Measurements from ENCODE around the gene CREB1.

CREB1 gene

DNA sequence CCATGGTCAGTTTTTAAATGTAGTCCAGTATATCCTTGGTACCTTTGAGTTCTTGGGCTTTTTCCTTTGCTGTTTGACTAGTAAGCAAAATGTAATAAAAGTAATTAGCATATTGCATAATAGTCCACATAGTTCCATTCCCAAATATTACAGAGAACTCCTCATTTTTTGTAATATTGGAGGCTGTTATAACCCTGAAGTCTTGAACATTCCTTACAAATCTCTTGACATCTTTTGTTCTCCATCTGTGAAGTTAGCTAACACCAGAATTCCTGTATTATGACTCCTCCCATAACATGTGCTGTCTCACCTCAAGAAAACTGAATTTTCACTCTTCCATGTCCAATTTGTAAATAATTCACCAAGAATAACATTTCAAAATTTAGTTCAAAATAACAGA, 17.1 kb downstream of the CREB1 start:
- DNase-seq = no peak

DNA sequence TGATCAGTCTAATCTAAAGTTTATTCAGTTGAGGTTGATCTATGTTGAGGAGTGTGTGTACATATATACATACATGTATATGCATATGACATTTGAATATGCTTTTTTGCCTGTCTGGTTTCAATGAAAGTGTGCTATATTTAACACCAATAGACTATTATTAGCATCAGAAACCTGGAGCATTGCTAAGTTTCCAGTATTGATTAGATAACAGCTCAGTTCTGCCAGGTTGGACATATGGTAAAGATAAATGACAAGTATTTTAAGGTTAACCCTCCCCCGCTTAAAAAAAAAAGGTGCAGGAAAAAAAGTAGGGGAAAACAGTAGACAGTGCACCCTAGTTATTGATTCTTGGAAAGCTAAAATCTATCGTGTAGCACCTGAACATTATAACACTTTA, 19.4 kb downstream of the CREB1 start:
- DNase-seq = no peak

DNA sequence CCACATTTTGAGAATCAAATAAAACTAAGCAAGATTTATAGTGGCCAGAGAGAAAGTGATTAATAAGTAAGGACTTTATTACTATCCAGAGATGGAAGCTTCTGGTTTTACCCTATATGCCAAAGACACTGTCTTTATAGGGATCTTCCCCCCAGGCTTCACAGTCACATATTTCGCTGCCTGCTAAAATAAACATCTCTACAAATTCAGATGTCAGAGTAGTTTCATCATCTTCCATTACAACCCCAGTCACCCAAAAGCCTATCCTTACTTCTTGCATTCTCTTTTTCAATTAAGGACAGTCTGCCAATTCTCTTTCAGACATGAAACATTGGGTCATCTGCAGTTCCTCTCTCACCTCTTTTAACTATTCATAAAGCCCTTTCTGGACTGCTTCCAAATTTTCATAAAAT, 28.3 kb downstream of the CREB1 start:
- no peak for DNase-seq

DNA sequence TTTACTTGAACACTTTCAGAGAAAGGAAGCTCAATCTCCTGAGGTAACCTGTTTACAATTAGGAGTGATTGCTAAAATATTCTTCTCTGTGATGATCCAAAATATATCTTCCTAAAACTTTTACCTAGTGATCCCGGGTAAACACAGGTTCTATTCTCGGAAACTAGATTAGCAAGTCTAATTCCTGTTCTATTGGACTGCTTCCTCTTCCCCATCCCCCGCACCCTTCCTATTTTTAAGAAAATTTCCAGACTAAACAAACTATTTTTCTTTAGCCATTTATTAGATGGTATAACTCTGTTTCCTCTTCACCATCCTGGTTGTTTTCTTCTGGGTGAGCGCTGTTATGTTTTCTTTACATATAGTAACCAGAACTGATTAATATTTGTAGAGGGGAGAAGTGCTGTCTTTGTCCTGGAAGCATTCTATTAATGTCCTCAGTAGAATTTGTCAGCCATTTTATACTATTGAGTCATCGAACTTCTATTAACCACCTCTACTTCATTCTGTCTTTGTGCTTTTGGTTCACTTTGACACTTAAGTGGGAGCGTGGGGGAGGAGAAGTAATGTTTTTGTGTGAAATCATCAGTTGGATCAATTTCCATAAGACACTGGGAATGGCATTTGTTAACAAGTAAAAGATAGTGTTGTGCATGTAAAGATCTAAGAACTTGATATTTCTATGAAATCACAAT, 31.8 kb downstream of the CREB1 start:
- no peak for DNase-seq

DNA sequence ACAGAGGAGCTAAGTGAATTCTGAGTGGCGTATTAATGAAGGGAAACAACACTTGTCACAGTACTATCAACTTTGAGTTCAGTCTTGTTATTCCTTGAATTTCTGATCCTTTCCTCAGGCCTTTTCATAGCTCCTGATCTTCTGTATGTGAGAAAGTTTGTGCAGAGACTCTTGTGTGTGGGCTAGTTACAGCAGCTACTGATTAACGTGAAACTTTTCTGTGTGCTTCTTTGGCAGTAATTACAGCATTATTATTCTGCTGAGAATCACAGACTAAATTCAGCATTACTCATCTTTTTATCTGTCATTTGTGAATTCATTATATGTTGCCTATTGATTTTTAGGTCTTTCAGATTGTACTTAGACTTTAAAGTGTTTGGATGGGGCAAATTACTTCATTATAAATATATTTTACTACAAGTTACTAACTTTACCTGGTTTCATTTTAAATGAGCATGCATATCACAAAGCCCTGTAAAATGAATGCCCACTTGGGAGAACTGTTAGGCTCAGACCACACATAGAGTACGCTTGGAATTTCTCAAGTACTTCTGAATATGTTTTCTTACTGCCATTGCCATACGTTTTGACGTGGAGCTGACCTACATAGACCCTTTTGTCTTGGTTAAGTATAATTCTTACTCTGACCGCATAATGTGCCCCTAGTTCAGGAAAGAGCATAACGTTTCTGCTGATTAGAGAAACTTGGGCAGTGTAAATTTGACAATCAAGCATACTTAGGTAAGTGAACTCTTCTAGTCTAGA, 36.2 kb downstream of the CREB1 start:
- no peak for DNase-seq

DNA sequence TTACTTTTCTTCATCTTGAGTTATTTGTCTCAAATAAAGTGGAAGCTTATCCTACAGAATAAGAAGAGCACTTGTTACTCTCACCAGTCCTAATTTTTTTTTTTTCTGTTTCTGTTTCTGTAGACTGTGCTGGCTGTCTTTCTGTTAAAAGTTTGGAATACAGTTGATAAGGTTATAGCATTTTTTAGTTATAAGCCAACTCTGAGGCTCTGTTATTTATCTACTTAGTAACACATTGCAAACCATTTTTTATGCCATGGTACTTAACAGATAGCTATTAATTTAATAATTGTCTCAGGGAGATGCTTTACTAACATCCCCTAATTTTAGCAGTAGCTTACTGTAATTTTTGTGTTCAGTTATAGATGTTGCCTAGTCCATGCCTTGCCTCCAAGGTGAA, 37.9 kb downstream of the CREB1 start:
- DNase-seq = no peak

DNA sequence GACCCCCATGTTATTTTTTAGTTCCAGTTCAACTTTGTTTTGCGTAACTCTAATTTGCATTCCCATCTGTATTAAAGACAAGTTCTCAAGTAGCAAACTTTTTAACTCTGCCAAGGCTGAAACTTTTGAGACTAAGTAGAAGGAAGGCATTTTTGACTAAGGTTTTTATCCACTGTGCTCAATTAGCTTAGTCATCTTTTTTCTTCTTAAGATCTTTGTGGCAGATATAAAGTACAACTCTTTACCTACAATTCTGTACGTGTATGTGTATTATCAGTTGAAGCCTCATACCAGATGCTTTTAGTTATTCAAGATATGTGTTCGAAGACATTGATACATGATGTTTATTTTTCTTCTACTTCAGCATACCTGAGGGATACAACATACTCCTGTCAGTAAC, 41.6 kb downstream of the CREB1 start:
- DNase-seq = no peak

DNA sequence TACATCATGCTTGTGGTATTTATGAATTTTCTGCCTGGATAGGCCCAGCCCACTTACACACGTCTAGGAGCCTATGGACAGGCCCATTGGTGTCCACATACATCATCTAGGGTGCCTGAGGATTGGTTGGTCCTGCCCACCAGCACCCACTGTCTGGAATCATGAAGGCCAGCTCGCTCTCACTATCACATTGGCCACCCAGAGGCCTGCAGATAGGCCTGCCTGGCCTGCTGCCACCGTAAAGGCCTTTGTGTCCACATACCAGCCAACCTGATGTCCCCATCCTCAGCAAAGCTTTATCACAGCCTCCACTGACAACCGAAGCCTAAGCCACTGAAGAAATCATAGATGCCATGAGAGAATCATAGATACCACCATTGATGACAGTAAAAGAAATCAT, 55.2 kb downstream of the CREB1 start:
- DNase-seq = no peak

DNA sequence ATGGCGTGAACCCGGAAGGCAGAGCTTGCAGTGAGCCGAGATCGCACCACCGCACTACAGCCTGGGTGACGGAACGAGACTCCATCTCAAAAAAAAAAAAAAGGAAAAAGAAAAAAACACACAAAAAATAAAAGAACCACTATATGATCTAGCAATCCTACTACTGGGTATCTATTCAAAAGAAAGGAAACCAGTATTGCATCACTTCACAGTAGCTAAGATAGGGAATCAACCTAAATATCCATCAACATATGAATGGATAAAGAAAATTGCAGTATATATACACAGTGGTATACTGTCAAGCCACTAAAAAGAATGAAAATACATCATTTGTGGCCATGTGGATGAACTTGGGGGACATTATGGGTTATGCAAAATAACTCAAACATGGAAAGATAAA, 57.5 kb downstream of the CREB1 start:
- no peak for DNase-seq

DNA sequence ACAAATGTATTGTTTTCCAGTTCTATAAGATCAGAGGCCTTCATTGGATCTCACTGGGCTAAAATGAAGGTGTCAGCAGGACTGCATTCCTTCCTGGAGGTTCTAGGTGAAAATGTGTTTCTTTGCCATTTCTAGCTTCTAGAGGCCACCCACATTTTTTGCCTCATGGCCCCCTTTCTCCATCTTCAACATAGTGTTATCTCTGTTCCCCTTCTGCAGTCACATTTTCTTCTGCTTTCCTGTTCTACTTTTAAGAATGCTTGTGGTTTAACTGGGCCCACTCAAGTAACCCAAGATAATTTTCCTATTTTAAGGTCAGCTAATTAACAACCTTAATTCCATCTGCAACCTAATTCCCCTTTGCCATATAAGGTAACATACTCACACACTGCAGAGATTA, 59.4 kb downstream of the CREB1 start:
- DNase-seq = no peak

DNA sequence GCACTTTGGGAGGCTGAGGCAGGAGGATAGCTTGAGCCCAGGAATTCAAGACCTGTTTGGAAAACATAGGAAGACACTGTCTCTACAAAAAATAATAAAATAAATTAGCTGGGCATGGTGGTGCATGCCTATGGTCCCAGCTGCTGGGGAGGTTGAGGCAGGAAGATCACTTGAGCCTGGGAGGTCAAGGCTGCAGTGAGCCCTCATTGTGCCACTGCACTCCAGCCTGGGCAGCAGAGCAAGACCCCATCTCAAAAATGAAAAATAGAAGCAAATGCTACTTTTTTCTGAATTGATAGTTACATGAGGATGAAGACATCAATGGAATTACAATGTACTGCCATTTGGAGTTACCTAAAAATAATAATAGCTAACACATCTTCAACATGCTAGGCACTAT, 63.5 kb downstream of the CREB1 start:
- DNase-seq = no peak

DNA sequence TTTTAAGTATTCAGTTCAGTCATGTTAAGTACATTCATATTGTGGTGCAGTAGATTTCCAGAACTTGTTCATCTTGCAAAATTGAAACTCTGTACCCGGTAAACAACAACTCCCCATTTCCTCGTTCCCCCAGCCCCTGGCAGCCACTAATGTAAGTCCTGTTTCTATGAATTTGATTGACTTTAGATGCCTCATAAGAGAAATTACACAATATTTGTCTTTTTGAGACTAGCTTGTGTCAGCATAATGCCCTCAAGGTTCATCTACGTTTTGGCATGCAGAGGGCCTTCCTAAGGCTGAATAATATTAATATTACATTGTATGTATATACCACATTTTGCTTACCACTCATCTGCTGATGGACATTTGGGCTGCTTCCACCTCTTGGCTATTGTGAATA, 64.5 kb downstream of the CREB1 start:
- DNase-seq = no peak

DNA sequence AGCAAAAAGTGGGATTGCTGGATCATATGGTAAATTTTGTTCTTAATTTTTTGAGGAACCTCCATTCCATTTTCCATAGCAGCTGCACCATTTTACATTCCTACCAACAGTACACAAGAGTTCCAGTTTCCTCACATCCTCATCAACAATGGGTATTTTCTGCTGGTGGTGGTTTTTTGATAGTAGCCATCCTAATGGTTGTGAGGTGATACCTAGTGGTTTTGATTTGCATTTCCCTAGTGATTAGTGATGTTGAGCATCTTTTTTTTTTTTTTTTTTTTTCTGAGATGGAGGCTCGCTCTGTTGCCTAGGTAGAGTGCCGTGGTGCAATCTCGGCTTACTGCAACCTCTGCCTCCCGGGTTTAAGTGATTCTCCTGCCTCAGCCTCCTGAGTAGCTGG, 65.0 kb downstream of the CREB1 start:
- no peak for DNase-seq

DNA sequence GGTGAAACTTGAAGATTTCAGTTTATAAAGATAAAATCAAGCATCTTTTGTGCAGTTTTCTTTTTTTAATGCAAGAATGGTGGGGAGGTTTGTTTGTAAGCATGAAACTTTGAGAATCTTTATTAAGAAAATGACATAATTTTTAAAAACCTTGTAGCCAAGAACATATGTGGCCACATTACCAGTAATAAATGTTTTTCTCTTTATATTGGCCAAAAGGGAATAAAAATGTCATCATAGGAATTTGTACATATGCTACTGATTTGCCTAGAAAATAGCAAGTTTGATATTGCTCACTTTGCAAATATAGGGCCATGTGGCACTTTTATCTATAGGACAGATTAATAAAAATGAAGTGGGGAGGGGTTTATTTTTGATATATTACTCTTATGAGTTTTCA, 69.9 kb downstream of the CREB1 start:
- no peak for DNase-seq

DNA sequence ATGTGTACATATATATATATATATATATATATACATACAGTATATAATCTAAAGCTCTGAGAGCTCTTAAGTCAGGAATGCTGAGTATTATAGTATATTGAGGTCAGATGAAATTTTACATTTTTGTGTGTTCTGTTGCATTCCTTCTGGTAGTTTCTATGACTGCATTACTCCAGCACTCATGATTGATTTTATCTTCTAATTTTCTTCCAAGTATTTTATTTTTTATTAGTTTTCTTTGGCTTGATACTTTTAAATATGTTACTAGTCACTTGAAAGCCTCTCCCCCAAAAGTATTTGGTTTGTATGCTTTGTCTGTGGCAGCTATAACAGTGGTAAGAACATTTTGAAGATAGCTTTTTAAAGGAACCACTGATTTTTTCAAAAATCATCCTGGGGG, 70.5 kb downstream of the CREB1 start:
- no peak for DNase-seq

DNA sequence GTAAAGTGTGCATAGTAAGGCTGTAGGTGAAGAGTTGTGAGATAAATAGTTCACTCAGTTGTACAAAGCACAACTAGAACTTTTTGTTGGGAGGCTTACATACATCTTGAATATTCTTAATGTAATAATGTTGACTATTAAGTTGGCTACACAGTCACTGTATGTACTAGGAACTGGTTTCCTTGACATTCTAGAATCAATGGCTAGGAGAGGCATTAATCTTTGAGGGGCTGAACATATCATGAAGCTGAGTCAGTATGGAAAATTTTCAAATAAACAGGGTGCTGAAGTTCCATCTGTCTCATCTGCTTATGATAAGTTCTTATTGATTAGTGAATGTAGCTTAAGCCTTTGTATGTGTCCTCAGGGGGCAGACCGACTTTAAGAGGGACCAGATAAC, 72.0 kb downstream of the CREB1 start:
- no peak for DNase-seq

DNA sequence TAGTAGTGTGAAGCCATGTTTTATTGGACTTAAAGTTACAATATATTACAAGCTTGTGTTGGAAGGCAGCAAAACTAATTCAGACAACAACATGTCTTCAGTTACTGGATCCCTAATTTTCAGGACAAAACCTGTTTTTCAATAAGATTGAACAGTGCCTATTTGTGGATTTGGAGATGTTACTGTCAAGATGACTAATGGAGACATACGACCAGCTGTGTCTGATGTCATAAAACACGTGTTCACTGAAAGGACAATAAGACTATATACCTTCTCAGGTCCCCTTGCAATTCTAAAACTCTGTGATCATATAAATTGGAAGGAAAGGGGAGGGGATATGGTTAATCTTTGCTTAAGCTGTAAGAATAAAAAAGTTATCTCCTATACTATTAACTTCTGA, 73.7 kb downstream of the CREB1 start:
- DNase-seq = no peak

DNA sequence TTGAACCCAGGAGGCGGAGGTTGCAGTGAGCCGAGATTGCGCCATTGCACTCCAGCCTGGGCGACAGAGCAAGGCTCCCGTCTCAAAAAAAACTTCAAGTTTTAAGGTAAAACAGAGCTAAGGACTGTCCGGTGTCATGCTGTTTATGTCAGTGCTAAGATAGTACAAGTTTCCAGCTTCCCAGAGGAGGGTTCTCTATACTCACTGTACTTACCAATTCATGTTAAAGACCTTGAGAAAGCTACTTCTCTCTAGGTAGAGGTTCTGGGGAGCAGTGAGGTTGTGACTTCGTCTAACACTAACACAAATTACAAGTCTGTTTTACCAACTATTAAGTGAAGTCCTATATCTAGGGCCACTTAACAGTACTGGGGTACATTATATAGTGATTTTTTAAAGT, 76.6 kb downstream of the CREB1 start:
- no peak for DNase-seq

DNA sequence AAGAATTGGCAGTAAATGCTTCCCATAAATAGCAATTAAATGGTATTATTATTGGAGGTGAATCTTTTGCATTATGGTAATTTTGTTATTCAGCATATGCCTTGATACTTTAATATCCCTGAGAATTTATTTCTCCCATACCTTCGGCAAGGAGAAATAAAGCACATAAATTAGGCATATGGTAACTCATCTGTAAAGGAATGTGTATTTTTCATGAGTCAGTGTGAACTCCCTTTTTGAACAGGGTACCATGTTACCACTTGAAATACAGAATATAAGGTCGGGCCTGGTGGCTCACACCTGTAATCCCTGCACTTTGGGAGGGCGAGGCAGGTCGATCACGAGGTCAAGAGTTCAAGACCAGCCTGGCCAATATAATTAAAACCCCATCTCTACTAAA, 77.1 kb downstream of the CREB1 start:
- DNase-seq = no peak

DNA sequence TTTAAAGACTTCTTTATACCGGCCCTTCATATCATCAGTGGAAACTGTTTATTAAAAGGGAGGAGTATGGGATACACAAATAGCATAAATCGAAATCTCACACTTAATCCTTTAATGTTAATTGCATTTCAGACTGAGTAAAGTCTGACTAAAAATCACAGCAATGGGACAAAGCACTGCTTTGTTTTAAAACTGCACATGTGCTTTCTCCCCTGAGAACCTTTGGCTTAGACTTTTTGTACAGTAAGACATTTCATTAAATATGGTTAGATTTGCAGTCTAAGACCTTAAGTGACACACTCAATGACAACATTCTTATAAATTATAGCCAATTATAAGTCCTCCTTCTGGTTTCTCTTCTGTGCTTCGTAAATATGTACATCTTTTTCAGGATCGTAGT, 83.0 kb downstream of the CREB1 start:
- no peak for DNase-seq

DNA sequence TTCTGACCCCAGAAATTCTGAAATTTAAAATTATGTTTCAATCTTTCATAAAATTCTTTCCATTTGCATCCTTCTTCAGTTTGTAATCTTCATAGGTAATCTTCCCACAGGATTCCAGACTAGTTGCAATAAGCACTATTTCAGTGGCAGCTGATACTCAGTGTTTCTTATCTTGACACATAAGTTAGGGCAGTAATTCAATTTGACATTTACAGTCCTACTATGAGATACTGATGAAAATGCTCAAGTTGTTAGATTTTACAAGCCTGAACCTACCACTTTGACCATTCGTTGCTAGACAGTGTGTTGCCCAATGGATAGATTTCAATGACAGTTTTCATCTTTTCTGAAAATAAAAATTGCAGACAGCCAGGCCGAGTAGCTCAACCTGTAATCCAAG, 85.1 kb downstream of the CREB1 start:
- no peak for DNase-seq

DNA sequence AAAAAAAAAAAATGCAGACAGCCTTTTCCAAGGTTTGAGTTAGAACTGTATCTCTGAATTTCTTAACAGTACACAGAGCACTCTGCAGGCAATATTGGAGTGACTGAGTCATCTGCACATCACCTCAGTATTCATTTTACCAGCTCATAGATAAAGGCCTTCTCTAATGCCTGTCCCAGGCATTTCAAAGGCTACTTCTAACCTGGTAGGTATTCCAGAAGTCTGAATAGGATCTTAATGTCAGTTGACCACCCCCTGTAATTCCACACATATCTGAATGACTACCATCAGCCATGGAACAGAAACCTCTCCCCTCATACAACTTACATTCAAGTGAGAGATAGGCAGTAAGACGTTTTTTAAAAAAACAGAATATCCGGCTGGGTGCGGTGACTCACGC, 86.4 kb downstream of the CREB1 start:
- no peak for DNase-seq

DNA sequence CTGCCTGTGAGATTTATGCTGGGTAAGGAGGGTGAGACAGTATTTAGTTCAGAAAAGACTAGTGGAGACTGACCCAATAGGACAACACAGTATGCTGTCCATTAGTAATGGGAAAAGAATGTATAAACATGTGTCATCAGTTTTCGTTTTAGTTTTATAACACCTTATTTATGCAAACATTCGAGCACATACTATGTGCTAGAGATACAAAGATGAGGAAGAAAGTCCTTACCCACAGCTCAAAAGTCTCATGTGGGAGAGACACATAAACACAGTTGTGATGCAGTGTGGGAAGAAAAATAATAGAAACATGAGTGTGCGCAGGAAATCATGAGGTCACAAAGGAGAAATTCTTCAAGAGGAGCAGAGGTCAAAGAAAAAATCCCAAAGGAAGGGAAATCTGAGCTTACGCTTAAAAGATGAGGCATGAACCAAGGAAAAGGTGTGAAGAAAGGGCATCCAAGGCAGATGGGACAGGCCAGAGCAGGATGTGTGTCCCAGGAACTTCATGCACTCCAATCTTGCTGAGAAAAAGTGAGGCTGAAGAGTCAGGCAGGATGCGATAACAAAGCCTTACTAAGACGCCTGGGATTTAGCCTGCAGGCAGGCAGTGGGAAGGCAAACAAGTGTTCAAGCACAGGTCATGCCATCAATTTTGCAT, 87.4 kb downstream of the CREB1 start:
- no peak for DNase-seq

DNA sequence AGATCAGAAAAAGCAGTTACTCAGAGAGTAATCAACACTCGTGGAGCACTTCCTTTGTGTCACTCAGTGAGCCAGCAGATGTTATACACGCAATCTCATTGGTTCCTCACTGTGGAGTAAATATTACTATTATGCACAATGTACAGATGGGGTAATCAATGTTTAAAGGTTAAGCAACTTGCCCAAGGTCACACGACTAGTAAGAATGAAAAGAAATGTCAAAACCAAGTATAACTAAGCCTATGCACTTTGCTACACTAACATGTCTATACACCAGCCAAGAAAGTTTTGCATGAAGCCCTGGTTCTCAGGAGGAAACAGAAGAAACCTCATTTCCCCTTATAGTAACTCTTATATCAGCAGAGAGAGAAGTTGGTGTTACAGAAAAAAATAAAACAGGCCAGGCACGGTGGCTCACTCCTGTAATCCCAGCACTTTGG, 90.0 kb downstream of the CREB1 start:
- DNase-seq = no peak
